ENCODE results near the gene KIAA0825.

Gene KIAA0825

GRCh38 chr5:94501365-94501764, 117.0 kb downstream of the KIAA0825 start:
- H3K4me3 ChIP-seq (ENCODE audit: low read depth, low read length) = no peak overlapping the region
- in situ Hi-C loops (cut with HindIII; ENCODE audit: low sequenced_read_pairs) = no loop called here
- no peak for TF ChIP-seq CTCF (IDR thresholded peaks at IDR 0.05; ENCODE audit: low read depth, low read length, missing control alignments)
- DNase-seq (ENCODE audit: low read depth) = no peak

DNA sequence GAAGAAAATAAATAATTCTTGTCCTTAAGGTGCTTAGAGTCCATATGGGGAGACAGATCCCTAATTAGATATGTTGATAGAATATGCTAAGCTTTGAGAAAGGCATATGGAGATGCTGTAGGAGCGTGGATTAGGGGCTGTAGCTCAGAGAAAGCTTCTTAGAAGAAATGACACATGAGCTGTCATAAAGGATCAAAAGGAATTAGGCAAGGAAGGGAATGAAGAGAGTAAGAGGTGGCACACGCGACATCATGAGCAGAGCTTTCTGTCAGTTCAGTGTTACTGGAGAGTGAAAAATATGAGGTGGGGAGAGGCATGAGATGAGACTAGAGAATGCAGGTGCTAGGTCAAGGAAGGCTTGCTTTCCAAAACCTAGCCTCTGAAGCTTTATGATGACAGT, 118.6 kb downstream of the KIAA0825 start:
- in situ Hi-C loops (cut with HindIII; ENCODE audit: low sequenced_read_pairs) = no loop called here
- no peak for DNase-seq (ENCODE audit: low read depth)
- no peak for TF ChIP-seq CTCF (IDR thresholded peaks at IDR 0.05; ENCODE audit: low read depth, low read length, missing control alignments)
- H3K4me3 ChIP-seq (ENCODE audit: low read depth, low read length) = no peak overlapping the region

DNA sequence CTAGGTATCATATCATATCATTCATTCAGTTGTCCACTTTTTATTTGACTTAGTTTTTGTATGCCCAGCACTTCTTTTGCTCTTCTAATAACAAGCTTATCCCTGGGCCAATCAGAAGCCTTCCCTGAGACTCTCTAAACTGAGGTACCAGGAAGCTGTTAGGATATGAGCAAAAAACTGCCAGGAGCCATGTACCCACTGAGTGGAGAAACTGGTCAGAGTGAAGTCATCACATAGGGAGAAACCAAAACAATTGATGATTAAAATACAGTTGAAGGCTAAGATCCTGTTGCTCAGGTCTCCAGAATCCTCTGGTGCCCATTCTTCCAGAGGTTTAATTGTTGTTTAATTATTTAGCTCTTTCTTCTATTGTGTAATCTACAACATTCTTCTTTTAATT, 120.2 kb downstream of the KIAA0825 start:
- no peak overlapping the region for H3K4me3 ChIP-seq (ENCODE audit: low read depth, low read length)
- no peak for DNase-seq (ENCODE audit: low read depth)
- no peak for TF ChIP-seq CTCF (IDR thresholded peaks at IDR 0.05; ENCODE audit: low read depth, low read length, missing control alignments)
- in situ Hi-C loops (cut with HindIII; ENCODE audit: low sequenced_read_pairs) = no loop called here

- no peak overlapping the region for H3K4me3 ChIP-seq (ENCODE audit: low read depth, low read length)
- no peak for DNase-seq (ENCODE audit: low read depth)
- in situ Hi-C loops (cut with HindIII; ENCODE audit: low sequenced_read_pairs) = no loop called here
- TF ChIP-seq CTCF (IDR thresholded peaks at IDR 0.05; ENCODE audit: low read depth, low read length, missing control alignments) = no peak
These were observed 133.3 kb downstream of the KIAA0825 start for GRCh38 chr5:94485067-94485466.

DNA sequence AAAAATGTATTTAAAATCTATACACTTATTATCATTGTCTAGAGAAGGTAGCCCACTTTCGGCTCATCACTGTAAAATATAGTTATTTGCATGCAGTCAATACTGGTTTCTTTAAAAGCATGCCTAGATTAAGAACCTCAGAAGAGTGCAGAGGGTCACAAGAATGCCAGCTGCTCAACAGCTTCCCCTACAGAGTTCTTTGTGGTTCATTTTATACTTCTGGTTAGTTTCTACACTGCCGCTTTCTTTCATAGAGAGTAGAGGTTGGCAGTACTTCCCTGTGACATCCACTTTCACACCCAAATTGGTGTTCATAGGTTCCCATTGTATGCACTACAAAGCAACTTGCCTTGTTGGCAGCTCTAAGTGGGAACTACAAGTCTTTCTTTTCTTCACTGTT, 137.3 kb downstream of the KIAA0825 start:
- no peak overlapping the region for H3K4me3 ChIP-seq (ENCODE audit: low read depth, low read length)
- in situ Hi-C loops (cut with HindIII; ENCODE audit: low sequenced_read_pairs) = no loop called here
- TF ChIP-seq CTCF (IDR thresholded peaks at IDR 0.05; ENCODE audit: low read depth, low read length, missing control alignments) = no peak
- DNase-seq (ENCODE audit: low read depth) = no peak

GRCh38 chr5:94480486-94480885, 137.9 kb downstream of the KIAA0825 start:
- TF ChIP-seq CTCF (IDR thresholded peaks at IDR 0.05; ENCODE audit: low read depth, low read length, missing control alignments) = no peak
- no peak overlapping the region for H3K4me3 ChIP-seq (ENCODE audit: low read depth, low read length)
- in situ Hi-C loops (cut with HindIII; ENCODE audit: low sequenced_read_pairs) = no loop called here
- no peak for DNase-seq (ENCODE audit: low read depth)

GRCh38 chr5:94473936-94474335, 144.5 kb downstream of the KIAA0825 start:
- no peak for DNase-seq (ENCODE audit: low read depth)
- H3K4me3 ChIP-seq (ENCODE audit: low read depth, low read length) = no peak overlapping the region
- in situ Hi-C loops (cut with HindIII; ENCODE audit: low sequenced_read_pairs) = no loop called here
- TF ChIP-seq CTCF (IDR thresholded peaks at IDR 0.05; ENCODE audit: low read depth, low read length, missing control alignments) = no peak
